WERI-Rb-1 (cell line): ENCODE measurements around the gene CENPK.

Experiments
- DNase-seq: peaks from one replicate; pipeline ENCODE4 v3.0.0-alpha.2; 2020
- H3K27ac ChIP-seq: fragments of 250-450 bp; sonication (Bioruptor Pico); 2 replicates; pipeline ENCODE4 v1.5.1; 2020; ENCODE audit warnings: mild to moderate bottlenecking, moderate library complexity
- H3K27me3 ChIP-seq: fragments of 250-450 bp; sonication (Bioruptor Pico); 2 replicates; pipeline ENCODE4 v1.5.1; 2021; ENCODE audit warnings: mild to moderate bottlenecking, low read depth, moderate library complexity; ENCODE audit not compliant: insufficient read depth, severe bottlenecking
- H3K36me3 ChIP-seq: fragments of 250-450 bp; sonication (Bioruptor Pico); 2 replicates; pipeline ENCODE4 v1.5.1; 2020; ENCODE audit warnings: mild to moderate bottlenecking, moderate library complexity
- H3K4me3 ChIP-seq: 2 replicates; pipeline ENCODE4 v1.5.1; 2011; ENCODE audit warnings: low read depth, mild to moderate bottlenecking, control low read depth, low read length
- H3K9me3 ChIP-seq: fragments of 250-450 bp; sonication (Bioruptor Pico); 2 replicates; pipeline ENCODE4 v1.5.1; 2021; ENCODE audit warnings: mild to moderate bottlenecking, moderate library complexity; ENCODE audit not compliant: severe bottlenecking
- TF ChIP-seq, protein P1 (sequence below): IDR thresholded peaks from 2 replicates; pipeline ENCODE4 v1.5.1; 2011; ENCODE audit warnings: low read depth, mild to moderate bottlenecking, control low read depth, inconsistent platforms, low read length

CENPK gene

DNA sequence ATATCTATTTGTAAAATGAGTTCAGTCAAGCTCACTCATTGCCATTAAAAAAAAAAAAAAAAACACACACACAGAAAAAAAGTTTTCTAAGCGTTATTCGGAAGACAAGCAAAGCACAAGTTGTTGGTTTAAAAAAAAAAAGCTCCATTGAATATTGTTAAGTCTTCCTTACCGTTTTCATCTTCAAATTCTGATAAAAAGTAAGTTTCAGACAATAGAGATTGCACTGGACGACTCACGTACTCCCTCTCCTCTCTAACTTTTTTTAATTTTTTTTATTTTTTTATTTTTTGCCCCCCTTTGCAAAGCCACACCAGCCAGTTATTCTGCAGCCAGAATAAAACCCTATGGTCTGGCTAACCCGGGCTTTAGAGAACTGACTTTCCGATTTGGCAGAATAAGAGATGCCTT lies 81.8 kb downstream of the CENPK start:
- Histone ChIP-seq H3K4me3 (peak overlapping the region; percentile 49), H3K36me3 (no peaks in the 10 kb centered on the region), H3K27ac (no peak overlapping the region), H3K9me3 (no peaks in the 10 kb centered on the region), H3K27me3 (no peaks in the 10 kb centered on the region)
- TF ChIP-seq, protein P1, sequence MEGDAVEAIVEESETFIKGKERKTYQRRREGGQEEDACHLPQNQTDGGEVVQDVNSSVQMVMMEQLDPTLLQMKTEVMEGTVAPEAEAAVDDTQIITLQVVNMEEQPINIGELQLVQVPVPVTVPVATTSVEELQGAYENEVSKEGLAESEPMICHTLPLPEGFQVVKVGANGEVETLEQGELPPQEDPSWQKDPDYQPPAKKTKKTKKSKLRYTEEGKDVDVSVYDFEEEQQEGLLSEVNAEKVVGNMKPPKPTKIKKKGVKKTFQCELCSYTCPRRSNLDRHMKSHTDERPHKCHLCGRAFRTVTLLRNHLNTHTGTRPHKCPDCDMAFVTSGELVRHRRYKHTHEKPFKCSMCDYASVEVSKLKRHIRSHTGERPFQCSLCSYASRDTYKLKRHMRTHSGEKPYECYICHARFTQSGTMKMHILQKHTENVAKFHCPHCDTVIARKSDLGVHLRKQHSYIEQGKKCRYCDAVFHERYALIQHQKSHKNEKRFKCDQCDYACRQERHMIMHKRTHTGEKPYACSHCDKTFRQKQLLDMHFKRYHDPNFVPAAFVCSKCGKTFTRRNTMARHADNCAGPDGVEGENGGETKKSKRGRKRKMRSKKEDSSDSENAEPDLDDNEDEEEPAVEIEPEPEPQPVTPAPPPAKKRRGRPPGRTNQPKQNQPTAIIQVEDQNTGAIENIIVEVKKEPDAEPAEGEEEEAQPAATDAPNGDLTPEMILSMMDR: no peak
- no peak for DNase-seq

DNA sequence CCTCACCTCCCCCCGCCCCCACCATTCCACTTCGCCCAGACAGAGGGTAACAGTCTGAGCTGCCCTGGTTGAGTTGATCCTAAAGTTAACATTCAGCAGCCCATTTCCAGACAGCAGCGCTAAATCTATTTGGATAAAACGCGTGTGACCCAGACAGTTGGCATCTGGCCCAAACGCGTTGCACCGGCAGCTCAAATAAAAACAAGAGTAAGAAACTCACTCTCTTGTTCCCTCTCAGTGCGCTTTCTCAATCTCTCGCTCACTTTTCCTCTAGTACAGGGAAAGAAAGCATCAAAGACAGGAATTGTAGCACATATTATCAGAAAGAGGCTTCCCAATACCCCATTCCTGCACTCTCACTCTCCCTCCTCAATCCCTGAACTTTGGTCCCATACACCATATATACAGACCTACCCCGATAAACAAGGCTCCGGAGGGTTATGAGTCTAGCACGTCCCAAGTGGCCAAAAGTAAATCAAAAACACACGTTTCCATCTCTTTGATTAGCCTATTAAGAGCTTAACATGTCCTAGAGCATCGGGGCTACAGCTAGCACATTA lies 82.6 kb downstream of the CENPK start:
- TF ChIP-seq, protein P1: no peak
- Histone ChIP-seq H3K36me3 (no peaks in the 10 kb centered on the region), H3K4me3 (peak overlapping the region; percentile 43), H3K27me3 (no peaks in the 10 kb centered on the region), H3K9me3 (no peaks in the 10 kb centered on the region), H3K27ac (peak overlapping the region; percentile 46)
- DNase-seq: peak; percentile 40

DNA sequence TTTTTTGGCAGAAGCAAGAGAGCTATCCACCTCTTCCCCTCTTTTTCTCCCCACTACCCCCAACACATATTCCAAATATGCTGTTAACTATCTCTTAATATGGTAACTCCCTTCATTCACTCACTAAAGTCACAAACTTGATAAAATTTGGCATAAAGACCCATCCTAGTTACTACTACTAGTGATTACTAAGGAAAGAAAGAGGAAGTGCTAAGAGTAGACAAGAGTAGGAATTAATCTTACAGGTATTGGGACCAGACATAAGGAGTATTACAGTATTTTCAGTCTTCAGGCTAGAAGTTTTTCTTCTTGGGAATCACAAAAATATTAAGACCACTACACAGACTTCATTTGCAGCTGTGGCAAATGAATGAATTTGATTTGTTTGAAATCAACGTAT lies 83.4 kb downstream of the CENPK start:
- no peak for DNase-seq
- Histone ChIP-seq H3K4me3 (no peak overlapping the region), H3K9me3 (no peaks in the 10 kb centered on the region), H3K27me3 (no peaks in the 10 kb centered on the region), H3K27ac (no peak overlapping the region), H3K36me3 (no peaks in the 10 kb centered on the region)
- TF ChIP-seq, protein P1: no peak

DNA sequence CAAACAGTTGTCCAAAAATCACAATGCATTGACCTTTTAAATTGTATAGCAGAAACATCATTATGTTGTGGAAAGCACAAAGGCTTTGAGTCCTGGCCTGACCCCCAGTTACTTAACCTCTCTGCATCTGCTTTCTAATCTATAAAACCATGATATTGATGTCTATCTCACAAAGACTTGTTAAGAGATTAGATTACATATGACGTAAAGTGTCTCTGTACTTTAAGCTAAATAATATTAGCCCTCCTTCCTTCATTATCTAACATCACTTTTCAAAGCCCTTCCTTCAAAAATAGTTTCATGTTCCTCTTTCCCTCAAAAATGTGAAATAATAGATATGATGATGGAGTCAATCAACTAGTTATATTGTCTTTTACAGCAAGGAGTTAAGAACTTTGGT lies 84.6 kb downstream of the CENPK start:
- Histone ChIP-seq H3K36me3 (no peaks in the 10 kb centered on the region), H3K27me3 (no peaks in the 10 kb centered on the region), H3K4me3 (no peak overlapping the region), H3K9me3 (no peaks in the 10 kb centered on the region), H3K27ac (no peak overlapping the region)
- TF ChIP-seq, protein P1: no peak
- DNase-seq: no peak

DNA sequence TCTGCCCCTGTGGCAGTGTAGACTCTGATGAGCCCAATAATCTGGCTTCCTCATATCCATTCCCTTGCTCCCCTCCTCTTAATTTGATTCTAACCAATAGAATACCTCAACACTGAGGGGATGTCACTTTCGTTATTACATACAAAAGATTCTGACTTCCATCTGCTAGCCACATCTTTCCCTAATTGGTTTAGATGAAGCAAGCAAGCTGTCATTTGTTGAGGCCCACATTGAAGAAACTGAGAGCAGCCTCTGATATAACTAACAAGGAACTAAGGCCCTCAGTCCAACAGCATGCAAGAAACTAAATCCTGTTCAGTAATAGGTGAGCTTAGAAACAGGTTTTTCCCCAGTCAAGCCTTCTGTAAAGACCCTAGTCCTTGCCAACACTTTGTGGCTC lies 87.1 kb downstream of the CENPK start:
- Histone ChIP-seq H3K36me3 (no peaks in the 10 kb centered on the region), H3K9me3 (no peaks in the 10 kb centered on the region), H3K27me3 (no peaks in the 10 kb centered on the region), H3K4me3 (no peak overlapping the region), H3K27ac (no peak overlapping the region)
- DNase-seq: no peak
- TF ChIP-seq, protein P1: no peak

DNA sequence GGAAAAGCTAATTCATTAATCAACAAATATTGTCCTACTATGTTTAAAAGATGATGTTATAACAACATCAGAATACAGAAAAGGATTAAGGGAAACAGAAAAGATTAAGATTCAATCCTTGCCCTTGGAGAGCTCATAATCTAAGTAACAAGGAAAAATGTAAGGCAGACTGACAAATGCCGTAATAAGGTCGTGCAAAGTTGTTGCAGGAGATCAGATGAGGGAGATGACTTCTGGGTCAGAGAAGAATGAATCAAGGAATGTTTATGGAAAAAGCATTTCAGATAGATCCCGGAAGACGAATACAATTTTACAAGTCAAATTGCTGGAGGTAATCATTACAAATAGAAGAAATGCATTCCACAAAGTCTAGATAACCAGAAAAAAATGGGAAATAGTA lies 87.6 kb downstream of the CENPK start:
- TF ChIP-seq, protein P1: no peak
- no peaks in the 10 kb centered on the region for H3K36me3 ChIP-seq
- no peak for DNase-seq
- no peaks in the 10 kb centered on the region for H3K27me3 ChIP-seq
- no peaks in the 10 kb centered on the region for H3K9me3 ChIP-seq
- H3K27ac ChIP-seq: no peak overlapping the region
- H3K4me3 ChIP-seq: no peak overlapping the region
